Measurements from ENCODE around the gene IFI35.

DNA sequence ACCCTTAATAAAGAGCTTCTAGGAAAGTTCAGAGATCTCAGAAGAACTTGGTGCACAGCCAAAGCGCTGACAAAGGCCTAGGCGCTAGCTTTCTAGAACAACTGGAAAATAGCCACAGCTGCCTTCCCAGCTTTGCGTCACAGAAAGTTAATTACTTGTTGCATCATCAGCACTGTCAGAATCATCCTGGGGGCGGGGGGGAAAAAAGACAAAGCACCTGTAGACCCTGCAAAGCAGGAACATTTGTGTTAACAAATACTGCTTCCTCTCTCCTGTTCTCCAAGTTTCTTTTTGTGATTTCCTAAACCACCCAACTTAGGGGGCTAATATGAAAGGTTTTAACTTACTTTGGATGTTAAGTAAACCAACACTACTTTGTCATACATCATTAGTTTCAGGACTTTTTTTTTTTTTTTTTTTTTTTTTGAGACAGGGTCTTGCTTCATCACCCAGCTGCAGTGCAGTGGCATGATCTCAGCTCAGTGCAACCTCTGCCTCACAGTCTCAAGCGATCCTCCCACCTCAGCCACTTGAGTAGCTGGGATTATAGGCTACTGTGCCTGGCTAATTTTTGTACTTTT is 37.5 kb upstream of the IFI35 start:
- TF ChIP-seq POLR2A (IDR thresholded peaks at IDR 0.05): no peak
- TF ChIP-seq, protein P1, sequence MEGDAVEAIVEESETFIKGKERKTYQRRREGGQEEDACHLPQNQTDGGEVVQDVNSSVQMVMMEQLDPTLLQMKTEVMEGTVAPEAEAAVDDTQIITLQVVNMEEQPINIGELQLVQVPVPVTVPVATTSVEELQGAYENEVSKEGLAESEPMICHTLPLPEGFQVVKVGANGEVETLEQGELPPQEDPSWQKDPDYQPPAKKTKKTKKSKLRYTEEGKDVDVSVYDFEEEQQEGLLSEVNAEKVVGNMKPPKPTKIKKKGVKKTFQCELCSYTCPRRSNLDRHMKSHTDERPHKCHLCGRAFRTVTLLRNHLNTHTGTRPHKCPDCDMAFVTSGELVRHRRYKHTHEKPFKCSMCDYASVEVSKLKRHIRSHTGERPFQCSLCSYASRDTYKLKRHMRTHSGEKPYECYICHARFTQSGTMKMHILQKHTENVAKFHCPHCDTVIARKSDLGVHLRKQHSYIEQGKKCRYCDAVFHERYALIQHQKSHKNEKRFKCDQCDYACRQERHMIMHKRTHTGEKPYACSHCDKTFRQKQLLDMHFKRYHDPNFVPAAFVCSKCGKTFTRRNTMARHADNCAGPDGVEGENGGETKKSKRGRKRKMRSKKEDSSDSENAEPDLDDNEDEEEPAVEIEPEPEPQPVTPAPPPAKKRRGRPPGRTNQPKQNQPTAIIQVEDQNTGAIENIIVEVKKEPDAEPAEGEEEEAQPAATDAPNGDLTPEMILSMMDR (IDR thresholded peaks at IDR 0.05 in 4 of 5, conservative IDR thresholded peaks at IDR 0.05 in 1 of 5): no peak
